HT1080 (cell line): Measurements from ENCODE around the gene VOPP1. TPM values are rescaled to one million over a fixed set of nuclear protein-coding genes. Genes with fewer than 3 reads are reported as not detected.
"Not testable (repeated sequence)": the region's sequence is repeated elsewhere in the genome, so short reads cannot be mapped to it uniquely, and the experiment has no call there.

Source experiments
- DNase-seq: peaks from one replicate; pipeline ENCODE4 v3.0.0-alpha.2; 2015; ENCODE audit warnings: low read depth
- polyA plus RNA-seq, 2 experiments: library from polyadenylated mRNA; depleted of rRNA; stranded (reverse); fragments of >200 nt; gene quantifications; 2 replicates each; pipeline ENCODE4 v1.2.3, GENCODE V29; 2015
- total RNA-seq: library from RNA; depleted of rRNA; stranded (reverse); fragments of >200 nt; shearing (Covaris generic); gene quantifications from 2 replicates; pipeline ENCODE4 v1.2.3, GENCODE V29; 2014; rRNA removed

VOPP1 gene, protein sequence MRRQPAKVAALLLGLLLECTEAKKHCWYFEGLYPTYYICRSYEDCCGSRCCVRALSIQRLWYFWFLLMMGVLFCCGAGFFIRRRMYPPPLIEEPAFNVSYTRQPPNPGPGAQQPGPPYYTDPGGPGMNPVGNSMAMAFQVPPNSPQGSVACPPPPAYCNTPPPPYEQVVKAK
- total RNA-seq, result 83.0 and 100 TPM in 2 replicates
- 77.8 and 81.4 TPM in 2 replicates for polyA plus RNA-seq (2015; cell fraction: cytosol; rRNA removed)
- 27.7 and 28.1 TPM in 2 replicates for polyA plus RNA-seq (2015; cell fraction: nucleus; rRNA removed)

- peak; percentile 46 for DNase-seq
These were observed at the start of gene VOPP1 for GRCh38 chr7:55572378-55573233. Gene VOPP1, minus strand, starts transcription at chr7:55572502. Its CDS starts 178 bp downstream, at chr7:55572324.

- no peak for DNase-seq
These were observed 46.6 kb upstream of the VOPP1 start for GRCh38 chr7:55618913-55619312.

GRCh38 chr7:55614365-55615064, 42.2 kb upstream of the VOPP1 start:
- not testable (repeated sequence) for DNase-seq

DNA sequence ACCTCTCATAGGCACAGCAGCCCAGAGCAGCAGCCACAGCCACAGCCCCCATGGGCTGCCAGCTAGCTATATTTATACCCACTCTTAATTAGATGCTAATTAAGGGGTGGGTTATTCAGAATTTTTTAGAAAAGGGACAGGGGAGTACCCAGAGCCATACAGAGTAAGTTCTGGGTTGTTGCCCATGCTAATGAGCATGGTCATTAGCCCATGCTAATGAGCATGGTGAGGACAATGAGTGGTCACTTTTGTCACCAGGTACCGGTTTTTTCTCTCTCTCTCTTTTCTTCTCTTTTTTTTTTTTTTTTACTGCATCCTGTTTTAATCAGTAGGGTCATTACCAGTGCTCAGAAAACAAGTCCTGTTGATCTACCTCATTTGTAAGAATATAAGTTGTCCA, 37.4 kb upstream of the VOPP1 start:
- not testable (repeated sequence) for DNase-seq

GRCh38 chr7:55605661-55606060, 33.4 kb upstream of the VOPP1 start:
- not testable (repeated sequence) for DNase-seq

DNA sequence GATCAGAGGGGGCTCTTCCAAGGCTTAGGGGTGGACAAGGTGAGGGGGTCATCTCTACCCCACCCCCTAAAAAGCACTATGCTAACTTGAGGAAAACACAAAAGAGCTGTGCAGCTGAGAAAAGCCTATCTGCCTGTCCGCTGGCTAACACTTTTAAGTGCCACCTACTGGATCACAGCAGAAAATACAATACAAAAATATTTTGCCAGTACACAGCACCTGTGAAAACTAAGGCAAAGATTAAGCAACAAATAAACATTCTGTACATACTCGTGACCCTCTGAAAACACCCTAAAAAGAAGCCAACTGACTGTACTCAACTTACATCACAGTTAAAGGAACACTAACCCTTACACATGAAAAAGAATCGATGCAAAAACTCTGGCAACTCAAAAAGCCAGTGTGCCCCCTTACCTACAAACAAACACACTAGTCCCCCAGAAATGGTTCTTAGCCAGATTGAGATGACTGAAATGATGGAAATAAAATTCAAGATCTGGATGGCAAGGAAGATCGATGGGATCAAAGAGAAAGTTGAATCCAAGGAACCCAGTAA, 25.7 kb upstream of the VOPP1 start:
- not testable (repeated sequence) for DNase-seq

- DNase-seq, result not testable (repeated sequence)
These were observed 25.0 kb upstream of the VOPP1 start for GRCh38 chr7:55597214-55597739.

DNA sequence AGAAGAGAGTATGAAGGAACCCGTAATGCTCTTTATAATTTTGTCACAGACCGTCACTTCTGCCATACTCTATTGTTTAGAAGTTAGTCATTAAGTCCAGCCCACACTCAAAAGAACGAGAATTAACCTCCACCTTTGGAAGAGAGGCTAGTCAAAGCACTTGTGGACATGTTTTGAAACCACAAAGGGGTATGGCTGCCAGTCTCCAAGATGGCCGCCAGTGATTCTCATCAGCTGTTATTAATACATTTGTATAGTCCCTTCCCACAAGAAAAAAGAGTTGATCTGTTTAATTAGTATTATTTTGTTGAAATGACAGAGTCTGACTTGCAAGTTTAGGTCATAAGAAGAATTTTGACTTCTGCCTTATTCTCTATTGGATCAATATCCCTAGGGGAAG, 23.2 kb upstream of the VOPP1 start:
- DNase-seq, result no peak

DNA sequence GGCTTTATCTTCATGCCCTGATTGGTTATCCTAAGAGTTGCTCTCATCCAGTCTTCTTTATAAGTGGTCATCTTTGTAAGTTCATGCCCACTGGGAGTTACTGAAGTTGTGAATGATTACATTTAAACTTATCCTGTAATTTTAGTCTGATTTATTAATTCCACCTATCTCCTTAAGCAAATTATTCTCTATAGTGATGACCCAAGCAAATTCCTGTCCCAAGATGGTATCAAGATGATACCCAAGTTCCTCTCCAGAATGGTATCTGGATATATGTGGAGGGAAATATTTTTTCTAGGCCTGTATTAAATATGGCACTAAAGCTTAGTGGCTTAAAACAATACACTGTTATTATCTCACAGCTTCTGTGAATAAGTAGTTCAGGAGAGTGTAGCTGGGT, 22.6 kb upstream of the VOPP1 start:
- no peak for DNase-seq

DNA sequence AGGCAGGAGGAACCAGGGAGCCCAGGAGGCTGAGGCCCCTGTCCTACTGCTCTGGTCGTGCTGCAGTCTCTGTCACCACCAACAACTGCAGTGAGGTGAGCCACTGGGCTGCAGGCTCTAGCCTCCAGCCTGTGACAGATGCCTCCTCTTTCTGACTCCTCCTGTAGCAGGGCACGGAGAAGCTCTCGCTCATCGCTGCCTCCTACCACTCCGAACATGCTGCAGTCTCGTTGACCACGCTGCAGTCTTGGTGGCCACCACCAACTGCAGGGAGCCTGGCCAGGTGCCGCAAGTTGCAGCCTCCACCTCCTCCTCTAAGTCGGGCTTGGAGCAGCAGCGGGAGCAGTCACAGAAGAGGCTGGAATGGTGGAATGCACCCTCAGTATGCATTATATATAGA, 22.1 kb upstream of the VOPP1 start:
- DNase-seq, result no peak

DNA sequence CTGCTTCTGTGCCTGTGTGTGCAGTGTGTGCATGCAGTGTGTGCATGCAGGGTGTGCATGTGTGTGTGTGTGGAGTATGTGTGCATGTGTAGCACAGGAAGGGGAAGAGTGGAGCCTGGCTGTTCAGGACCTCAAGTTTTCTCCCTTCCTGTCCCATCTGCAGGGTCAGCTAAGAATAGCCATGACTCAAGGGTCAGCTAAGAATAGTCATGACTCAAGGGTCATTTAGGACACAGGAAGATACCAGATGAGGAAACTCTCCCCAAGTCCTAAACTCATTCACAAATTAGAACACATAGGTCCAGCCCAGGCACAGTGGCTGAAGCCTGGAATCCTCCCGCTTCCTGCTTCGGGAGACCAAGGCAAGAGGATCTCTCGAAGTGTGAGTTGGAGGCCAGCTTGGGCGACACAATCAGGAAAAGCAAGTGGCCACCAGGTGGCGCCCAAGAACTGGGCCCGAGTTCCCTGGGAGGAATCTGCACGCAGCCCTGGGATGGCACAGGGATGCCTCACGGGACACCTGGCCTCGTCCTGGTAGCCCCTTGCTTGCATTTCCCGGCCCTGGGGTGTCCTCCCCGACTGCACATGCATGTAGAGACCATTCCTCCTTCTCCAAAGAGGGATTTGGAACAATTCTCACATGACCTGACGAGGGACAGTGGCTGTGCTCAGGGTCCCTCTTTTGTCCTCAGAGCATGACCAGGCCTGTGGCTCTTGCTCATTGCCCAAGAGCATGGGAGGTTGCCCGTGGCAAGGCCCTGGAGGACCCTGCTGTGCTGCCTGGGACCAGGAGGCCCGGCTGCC, 21.4 kb upstream of the VOPP1 start:
- peak; percentile 63 for DNase-seq

DNA sequence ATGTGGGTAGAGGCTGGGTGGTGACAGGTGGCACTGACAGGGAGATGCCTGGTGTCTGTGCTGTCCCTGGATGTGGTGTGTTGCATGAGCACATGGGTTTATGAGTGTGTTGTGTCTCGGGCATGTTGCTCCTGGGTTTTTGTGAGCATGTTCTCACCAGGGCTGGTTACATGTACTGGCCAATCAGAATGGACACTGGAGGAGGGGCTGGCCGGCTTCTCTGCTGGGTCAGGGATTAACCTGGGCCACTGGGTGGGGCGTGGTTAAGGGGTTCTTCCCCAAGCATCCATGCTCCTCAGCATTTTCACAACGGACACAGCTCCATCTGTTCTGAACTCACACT, 20.8 kb upstream of the VOPP1 start:
- DNase-seq, result no peak

DNA sequence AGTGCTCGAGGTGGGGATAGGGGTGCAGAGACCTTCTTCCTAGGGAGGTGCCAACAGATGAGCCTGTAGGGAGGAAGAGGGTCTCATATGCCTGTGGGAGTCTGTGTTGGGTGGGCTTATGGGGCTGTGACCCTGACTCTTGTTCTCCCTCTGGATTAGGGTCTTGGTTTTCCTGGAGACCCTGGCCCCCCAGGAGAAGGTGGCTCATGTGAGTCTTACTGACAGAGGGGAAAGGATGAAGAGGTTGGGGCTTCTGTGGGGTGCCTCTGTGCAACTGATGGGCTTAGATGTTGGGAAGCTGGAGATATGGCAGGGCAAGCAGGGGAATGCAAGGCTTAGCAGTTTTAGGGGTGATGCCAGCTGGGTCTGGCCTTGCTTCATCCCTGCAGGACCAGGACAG, 20.2 kb upstream of the VOPP1 start:
- DNase-seq, result no peak

DNA sequence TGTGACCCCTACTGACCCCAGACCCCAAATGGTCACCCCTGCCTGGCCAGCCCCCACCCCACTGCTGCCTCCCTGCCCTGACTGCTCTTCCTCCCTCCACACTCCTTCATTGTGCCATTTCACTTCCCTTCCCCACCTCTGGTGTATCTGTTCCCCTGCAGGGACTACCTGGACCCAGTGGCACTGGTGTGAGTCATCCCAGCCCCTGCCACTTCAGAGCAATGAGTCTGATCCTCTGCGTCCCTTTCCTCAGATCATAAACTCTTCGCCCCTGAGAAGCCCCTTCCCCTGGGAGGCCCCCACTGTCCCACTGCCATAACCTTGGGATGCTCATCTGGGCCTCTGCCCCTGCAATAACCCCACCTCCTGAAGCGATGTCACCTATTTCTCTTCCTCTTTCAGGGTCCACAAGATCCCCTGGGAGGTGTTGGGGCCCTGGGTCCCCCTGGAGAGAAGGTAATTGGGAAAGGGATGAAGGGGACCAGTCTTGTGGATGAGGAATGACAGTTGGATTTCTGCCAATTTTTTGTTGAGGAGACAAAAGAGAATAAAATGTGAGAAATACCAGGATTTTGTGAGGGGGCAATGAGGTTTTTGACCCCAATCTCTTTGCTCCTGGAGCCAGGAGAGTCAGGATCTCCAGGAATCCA, 19.1 kb upstream of the VOPP1 start:
- DNase-seq, result no peak

DNA sequence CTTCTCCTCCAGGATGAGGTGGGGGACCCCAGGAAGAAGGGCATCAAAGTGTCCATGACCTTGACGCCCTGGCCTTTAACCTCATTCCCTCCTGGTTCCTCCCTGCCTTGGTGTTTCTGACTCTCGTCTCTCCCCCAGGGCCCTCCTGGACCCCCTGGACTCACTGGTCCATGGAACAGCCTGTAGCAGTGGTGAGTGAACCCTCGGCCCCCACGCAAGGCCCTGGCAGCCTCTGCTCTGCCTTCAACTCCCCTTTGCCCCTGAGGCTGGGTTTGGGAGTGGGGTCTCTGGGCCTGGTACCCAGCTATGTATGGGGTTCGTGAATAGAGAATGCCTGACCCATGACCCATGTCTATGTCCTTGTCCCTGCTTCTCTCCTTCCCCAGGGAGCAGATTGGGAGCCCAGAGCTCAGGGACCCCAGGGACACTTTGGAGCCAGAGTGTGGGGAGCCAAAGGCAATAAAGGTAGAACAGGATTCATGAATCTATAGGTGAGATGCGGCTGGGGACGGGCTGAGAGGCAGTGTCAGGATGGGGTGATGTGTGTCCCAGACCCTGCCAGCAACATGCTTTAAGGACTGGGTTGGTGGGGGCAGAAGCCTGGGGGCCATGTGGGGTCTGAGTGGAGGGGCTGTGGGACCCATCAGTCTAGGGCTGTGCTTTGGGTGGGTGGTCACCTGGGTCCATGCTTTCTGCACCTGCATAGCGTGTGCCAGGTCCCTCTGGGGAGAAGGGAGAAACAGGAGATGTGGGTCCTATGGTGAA, 18.4 kb upstream of the VOPP1 start:
- no peak for DNase-seq

- no peak for DNase-seq
These were observed 17.6 kb upstream of the VOPP1 start for GRCh38 chr7:55589905-55590304.

- DNase-seq, result no peak
These were observed 16.8 kb upstream of the VOPP1 start for GRCh38 chr7:55588976-55589604.

DNA sequence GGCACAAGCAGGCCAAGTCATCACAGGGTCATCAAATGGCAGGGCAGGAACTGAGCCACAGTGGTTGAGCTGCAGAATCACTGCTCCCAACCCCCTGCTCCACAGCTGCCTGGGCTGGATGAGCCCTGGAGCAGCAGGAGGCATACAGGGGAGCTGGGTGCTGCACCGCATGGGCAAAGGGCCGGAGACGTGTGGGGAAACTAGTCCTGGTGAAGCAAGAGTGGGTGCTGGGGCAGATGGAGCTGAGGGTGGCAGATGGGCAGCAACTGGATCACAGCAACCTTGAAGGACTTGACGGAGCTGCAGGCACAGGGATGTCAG, 16.0 kb upstream of the VOPP1 start:
- peak; percentile 50 for DNase-seq
